WTC11 (cell line): ENCODE results near the gene LTBP1.

Source experiments
- ATF1 ChIP-seq: sonication (generic); formaldehyde crosslinking; IDR thresholded peaks from 2 replicates; pipeline ENCODE4 v1.8.1; 2023; ENCODE audit warnings: mild to moderate bottlenecking, moderate library complexity, missing genetic modification reagents
- CBFB ChIP-seq: sonication (generic); formaldehyde crosslinking; IDR thresholded peaks from 2 replicates; pipeline ENCODE4 v1.8.1; 2022; ENCODE audit warnings: mild to moderate bottlenecking, low read depth, missing genetic modification reagents
- CTCF ChIP-seq: fragments of 200-600 bp; IDR thresholded peaks from 2 replicates; pipeline ENCODE4 v1.8.0; 2022; ENCODE audit warnings: antibody characterized with exemption
- ZNF317 ChIP-seq: sonication (generic); formaldehyde crosslinking; IDR thresholded peaks from 2 replicates; pipeline ENCODE4 v1.8.1; 2023; ENCODE audit warnings: low read depth, mild to moderate bottlenecking, moderate library complexity, missing genetic modification reagents, borderline replicate concordance

DNA sequence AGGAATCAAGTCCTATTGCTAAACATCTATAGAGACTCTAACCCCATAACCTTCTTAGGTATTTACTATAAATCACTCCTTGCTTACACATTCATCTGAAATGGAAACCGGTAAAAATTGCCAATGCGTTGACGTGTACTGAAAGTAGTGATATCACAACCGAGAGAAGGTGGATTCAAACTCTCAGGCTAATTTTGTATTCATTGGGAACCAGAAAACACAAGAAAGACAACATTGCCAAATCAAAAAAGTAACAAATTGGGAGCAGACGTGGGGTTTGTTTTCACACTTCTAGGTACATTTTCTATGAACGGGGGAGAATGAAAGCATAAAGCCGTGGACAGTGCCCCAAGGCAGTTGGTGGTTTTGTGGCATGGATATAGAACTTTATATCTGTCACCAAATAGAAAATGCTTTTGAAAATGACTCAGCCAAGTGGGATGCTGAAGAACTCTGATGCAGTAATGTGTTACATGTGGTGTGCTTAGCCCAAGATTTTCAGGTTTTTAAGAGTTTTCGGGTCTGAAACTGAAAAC lies 374.6 kb downstream of the LTBP1 start:
- TF ChIP-seq CBFB (no peak), ZNF317 (CRISPR knock-in tag) (no peak), CTCF (no peak), ATF1 (CRISPR knock-in tag) (no peak)
